Measurements from ENCODE around the gene THAP11. TPM values are rescaled to one million over a fixed set of nuclear protein-coding genes. Genes with fewer than 3 reads are reported as not detected.

The THAP11 gene
- total and polyA plus RNA-seq, 2 of the 13 experiments (the other 11 are each of a cell fraction or from before 2014, with no cell fraction given) = 44.2 to 53.4 TPM

DNA sequence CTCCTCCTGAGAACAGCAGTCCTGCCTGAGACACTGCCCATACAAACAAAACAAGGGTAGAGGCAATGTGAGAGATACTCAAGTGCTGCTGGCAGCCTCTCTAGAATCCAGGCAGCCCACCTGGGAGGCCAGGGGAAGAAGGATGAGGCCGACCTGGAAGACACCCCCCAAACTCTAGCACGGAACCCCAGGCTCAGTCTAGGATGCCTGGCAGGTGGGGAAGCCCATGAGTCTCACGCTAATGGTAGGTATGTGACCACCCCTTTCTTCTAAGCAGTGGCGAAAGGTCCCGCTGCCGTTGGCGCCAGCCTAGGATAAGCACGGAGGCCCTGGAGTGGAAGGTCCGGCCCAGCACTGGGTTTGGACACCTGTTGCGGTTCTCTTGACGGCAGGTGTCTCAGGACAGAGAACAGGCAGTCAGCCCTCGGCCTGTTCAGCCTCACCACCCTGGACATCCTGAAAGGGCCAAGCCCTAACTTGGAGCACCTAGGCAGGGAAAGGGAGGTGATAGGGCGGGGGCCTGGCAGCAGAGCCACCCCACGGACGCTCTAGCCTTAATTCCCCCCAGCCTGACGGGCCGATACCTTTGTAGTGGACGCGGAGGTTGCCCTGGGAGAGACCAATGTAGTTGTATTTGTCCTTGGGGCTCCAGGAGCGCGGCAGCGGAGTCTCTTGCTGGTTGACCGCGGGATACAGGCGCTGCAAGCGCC, 36.2 kb upstream of the THAP11 start (continued):
- peak; percentile 12; the same call in 1 of the 2 replicates for TF ChIP-seq ESRRA (CRISPR knock-in tag; IDR thresholded peaks at IDR 0.05; ENCODE audit: low read depth)
- peak; percentile 32; the same call in 1 of the 2 replicates for TF ChIP-seq ZNF879 (CRISPR knock-in tag; IDR thresholded peaks at IDR 0.05)
- TF ChIP-seq KLF16 (CRISPR knock-in tag; IDR thresholded peaks at IDR 0.05) = no peak
- TF ChIP-seq SMC3 (IDR thresholded peaks at IDR 0.05; ENCODE audit: low read length) = 0 out of 2 replicates have a peak, but pooled peaks have one; percentile 0
- peak; percentile 45; the same call in 1 of the 2 replicates for TF ChIP-seq ZBTB7A (CRISPR knock-in tag; IDR thresholded peaks at IDR 0.05)
- TF ChIP-seq, protein P1, sequence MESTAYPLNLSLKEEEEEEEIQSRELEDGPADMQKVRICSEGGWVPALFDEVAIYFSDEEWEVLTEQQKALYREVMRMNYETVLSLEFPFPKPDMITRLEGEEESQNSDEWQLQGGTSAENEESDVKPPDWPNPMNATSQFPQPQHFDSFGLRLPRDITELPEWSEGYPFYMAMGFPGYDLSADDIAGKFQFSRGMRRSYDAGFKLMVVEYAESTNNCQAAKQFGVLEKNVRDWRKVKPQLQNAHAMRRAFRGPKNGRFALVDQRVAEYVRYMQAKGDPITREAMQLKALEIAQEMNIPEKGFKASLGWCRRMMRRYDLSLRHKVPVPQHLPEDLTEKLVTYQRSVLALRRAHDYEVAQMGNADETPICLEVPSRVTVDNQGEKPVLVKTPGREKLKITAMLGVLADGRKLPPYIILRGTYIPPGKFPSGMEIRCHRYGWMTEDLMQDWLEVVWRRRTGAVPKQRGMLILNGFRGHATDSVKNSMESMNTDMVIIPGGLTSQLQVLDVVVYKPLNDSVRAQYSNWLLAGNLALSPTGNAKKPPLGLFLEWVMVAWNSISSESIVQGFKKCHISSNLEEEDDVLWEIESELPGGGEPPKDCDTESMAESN (CRISPR knock-in tag; conservative IDR thresholded peaks at IDR 0.05) = peak; percentile 26; the same call in 1 of the 2 replicates
- TF ChIP-seq NFYB (CRISPR knock-in tag; IDR thresholded peaks at IDR 0.05) = no peak
- TF ChIP-seq LCORL (IDR thresholded peaks at IDR 0.05) = no peak
- TF ChIP-seq LCORL (CRISPR knock-in tag; IDR thresholded peaks at IDR 0.05) = 0 out of 2 replicates have a peak, but pooled peaks have one; percentile 35
- TF ChIP-seq ZNF781 (CRISPR knock-in tag; IDR thresholded peaks at IDR 0.05; ENCODE audit: borderline replicate concordance, not compliant biosample characterization) = peak; percentile 34
- no peak for TF ChIP-seq ZNF713 (CRISPR knock-in tag; IDR thresholded peaks at IDR 0.05)
- TF ChIP-seq IRF9 (CRISPR knock-in tag; IDR thresholded peaks at IDR 0.05; ENCODE audit: borderline replicate concordance) = peak; percentile 9; the same call in 1 of the 2 replicates
- TF ChIP-seq, protein P2, sequence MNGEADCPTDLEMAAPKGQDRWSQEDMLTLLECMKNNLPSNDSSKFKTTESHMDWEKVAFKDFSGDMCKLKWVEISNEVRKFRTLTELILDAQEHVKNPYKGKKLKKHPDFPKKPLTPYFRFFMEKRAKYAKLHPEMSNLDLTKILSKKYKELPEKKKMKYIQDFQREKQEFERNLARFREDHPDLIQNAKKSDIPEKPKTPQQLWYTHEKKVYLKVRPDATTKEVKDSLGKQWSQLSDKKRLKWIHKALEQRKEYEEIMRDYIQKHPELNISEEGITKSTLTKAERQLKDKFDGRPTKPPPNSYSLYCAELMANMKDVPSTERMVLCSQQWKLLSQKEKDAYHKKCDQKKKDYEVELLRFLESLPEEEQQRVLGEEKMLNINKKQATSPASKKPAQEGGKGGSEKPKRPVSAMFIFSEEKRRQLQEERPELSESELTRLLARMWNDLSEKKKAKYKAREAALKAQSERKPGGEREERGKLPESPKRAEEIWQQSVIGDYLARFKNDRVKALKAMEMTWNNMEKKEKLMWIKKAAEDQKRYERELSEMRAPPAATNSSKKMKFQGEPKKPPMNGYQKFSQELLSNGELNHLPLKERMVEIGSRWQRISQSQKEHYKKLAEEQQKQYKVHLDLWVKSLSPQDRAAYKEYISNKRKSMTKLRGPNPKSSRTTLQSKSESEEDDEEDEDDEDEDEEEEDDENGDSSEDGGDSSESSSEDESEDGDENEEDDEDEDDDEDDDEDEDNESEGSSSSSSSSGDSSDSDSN (CRISPR knock-in tag; IDR thresholded peaks at IDR 0.05) = no peak
- TF ChIP-seq ZNF558 (CRISPR knock-in tag; IDR thresholded peaks at IDR 0.05; ENCODE audit: borderline replicate concordance) = no peak
- peak; percentile 31 for TF ChIP-seq ZNF407 (CRISPR knock-in tag; IDR thresholded peaks at IDR 0.05; ENCODE audit: not compliant biosample characterization)

Measured in HepG2 (cell line).